Frontal cortex (tissue), 4 donors: ENCODE measurements around the gene HPF1. TPM values are rescaled to one million over a fixed set of nuclear protein-coding genes. Genes with fewer than 3 reads are reported as not detected.
"Not testable (repeated sequence)": the region's sequence is repeated elsewhere in the genome, so short reads cannot be mapped to it uniquely, and the experiment has no call there.

Experiments
- DNase-seq, 2 donors: peaks; one replicate each; pipeline ENCODE4 v3.0.0; 2012; ENCODE audit warnings: low spot score in 2 of 2
- FAIRE-seq: peaks from 2 replicates; lab custom pipeline; 2012; peaks lifted over from hg19 to GRCh38; lab: Jason Lieb, UNC
- total RNA-seq: library from RNA; depleted of rRNA; stranded (reverse); fragments of >200 nt; gene quantifications from one replicate; pipeline ENCODE4 v1.2.3, GENCODE V29; 2014
- donor health status: control.
- donor health status: control.
- donor health status: control.

Gene HPF1
- total RNA-seq, 1 donor from 2014 or later, result 33.8 TPM

DNA sequence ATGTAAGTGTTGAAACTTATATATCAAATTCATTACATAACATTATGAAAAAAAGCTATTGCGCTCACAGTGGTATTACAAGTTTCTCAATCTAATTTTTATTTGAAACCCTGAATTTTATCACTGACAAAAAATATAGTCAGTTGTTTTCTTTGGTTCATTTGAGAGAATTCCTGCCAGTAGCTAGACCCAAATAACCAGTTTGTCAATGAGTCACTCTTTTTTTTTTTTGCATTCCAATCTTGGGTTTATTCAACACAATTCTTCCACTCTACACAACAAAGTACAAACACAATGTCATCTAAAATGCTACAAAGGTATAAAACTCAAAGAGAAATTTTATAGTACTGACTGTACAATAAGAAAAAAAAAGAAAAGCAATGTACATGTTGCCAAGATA lies 13.1 kb downstream of the HPF1 start:
- FAIRE-seq (no peak), DNase-seq (no peak)

DNA sequence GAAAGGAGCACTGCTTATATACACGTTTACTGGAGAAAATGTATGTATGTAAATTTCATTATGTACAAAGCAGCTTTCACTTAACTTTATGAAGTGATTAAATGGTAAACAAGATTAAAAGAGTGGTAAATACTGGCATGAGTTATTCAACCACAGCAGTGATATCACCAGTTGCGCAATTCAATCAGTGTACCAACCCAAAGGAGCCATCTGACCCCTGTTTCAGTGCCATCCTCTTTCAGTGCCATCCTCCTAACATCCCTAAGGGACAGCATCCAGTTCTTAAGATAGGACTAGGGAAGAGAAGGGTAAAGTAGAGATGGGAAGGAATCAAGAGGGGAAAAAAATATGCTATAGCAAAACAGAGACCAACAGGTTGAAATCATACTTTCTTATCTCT lies 16.2 kb downstream of the HPF1 start:
- no peak for FAIRE-seq
- no peak for DNase-seq

DNA sequence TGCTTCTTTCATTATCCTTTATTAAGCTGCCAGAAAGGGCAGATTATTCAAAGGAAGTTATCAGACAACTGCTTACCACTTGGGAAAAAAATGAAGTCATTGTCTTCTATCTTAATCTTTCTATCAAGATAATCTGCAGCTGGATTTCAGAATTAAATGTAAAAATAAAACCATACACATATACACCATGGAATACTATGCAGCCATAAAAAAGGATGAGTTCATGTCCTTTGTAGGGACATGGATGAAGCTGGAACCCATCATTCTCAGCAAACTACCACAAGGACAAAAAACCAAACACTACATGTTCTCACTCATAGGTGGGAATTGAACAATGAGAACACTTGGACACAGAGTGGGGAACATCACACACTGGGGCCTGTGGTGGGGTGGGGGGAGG lies 19.1 kb downstream of the HPF1 start:
- not testable (repeated sequence) for DNase-seq, FAIRE-seq

- DNase-seq (no peak), FAIRE-seq (no peak)
Measured at GRCh38 chr4:169730564-169730963, 27.2 kb downstream of the HPF1 start.

- DNase-seq, result no peak
- no peak for FAIRE-seq
Measured at GRCh38 chr4:169727616-169728015, 30.1 kb downstream of the HPF1 start.

GRCh38 chr4:169724260-169724659 lies 33.5 kb downstream of the HPF1 start:
- no peak for FAIRE-seq
- DNase-seq, result no peak

DNA sequence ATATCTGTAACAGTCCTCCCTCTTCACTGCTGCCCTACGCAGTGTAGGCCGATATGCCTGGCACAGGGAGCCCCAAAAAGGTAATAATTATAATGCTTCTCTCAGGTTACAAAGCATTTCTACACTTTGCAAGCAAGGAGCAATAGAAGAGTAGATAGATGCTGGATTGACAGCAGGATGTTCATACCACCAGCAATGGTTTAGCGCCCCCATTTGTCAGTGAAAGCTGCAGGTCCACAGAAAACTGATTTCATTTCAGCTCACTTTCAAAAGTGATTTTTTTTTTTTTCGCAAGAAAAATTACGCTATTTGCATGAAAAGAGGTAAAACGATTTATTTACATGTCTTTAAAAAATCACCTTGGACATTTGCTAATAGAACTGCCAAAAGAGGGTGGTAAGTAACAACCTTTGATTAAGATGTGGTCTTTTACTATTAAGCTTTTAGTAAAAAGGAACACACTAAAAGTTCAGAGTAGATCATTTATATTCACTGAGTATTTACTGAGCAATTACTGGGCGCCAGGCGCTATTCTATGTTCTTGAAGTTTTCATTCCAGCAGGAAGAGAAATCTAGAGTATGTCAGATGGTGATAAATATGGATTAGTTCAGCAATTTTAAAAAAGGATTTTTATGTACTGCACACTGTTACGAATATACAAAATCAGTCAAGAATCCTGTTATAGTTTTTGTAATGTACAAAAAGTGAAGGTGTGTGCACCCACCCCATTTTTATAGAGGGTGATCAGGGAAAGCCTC lies 34.4 kb downstream of the HPF1 start:
- DNase-seq (peak in 1 of 2 donors; percentile 3), FAIRE-seq (no peak)

GRCh38 chr4:169720529-169720928 lies 37.2 kb downstream of the HPF1 start:
- DNase-seq, result no peak
- no peak for FAIRE-seq

GRCh38 chr4:169716677-169717076 lies 41.1 kb downstream of the HPF1 start:
- no peak for DNase-seq
- FAIRE-seq, result no peak

DNA sequence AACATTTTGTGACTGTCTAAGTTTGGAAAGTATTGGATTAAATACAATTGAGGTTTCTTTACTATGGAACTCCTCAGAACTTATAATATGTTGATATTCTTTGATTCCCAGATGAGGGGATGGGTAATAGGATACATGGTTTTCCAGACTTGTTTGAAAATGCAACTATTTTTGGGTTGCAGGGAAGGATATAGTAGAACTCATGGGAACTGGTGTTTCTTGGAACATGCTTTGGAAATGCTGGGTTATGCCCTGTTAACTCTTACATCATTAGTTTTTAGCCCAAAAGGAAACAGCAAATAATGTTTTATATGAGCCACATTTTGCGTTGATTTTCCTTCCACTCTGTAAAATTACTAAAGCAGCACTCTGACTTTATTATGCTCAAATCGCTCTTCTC lies 41.9 kb downstream of the HPF1 start:
- no peak for DNase-seq
- FAIRE-seq, result no peak

DNA sequence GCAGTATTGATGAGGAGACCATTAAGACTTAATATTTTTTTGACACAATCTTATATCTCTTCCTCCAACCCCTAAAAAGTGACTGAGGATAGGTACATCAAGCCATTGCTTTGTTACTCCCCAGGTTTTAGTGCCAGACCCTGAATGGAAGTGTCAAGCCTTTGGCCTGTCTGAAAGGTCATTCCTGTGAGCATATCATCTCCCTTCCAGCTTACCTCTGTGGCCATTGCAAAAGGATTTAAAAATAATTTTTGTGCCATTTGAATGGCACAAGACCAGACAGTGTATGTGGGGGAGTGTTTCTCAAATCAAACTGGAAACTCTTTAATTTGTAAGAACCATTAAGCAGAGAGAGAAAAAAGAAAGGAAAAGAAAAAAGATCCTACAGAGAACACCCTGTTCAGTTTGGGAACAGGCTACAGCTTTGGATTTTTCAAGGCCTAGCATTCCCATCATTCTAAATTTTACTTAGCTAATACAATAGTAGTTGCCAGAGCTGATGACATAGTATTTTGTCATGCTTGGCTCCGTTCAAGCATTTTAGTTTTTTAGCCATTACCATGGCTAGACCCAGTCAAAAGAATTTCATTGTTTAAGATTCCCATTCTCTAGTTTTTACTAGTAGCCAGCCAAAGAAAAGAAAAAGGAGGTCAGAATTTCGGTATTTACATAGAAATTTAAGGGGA lies 49.6 kb downstream of the HPF1 start:
- no peak for FAIRE-seq
- DNase-seq, result no peak

- FAIRE-seq, result no peak
Measured at GRCh38 chr4:169698331-169698730, 59.4 kb downstream of the HPF1 start.

GRCh38 chr4:169690787-169691186 lies 67.0 kb downstream of the HPF1 start:
- DNase-seq, result no peak

More at GRCh38 chr4:169698331-169698730, 59.4 kb downstream of the HPF1 start:
- no peak for DNase-seq

DNA sequence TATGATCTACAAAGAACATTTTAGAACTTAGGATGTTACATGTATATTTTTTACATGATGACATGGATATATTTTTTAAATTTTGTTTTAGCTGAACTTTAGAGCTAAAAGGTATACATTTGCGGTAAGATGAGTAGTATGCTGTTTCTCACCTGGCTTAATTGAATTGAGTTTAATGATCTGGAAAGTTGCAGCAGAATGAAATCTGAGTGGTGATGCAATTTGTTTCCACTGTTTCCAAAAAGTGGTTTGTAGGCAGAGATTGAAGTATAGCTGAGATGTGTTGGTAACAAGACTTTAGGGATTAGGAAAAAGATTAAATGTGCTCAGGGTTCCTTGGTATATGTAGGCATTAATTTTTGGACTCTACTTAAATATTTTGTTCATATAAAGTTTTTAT lies 68.1 kb downstream of the HPF1 start:
- FAIRE-seq (no peak), DNase-seq (no peak)

More at GRCh38 chr4:169690787-169691186, 67.0 kb downstream of the HPF1 start:
- no peak for FAIRE-seq

DNA sequence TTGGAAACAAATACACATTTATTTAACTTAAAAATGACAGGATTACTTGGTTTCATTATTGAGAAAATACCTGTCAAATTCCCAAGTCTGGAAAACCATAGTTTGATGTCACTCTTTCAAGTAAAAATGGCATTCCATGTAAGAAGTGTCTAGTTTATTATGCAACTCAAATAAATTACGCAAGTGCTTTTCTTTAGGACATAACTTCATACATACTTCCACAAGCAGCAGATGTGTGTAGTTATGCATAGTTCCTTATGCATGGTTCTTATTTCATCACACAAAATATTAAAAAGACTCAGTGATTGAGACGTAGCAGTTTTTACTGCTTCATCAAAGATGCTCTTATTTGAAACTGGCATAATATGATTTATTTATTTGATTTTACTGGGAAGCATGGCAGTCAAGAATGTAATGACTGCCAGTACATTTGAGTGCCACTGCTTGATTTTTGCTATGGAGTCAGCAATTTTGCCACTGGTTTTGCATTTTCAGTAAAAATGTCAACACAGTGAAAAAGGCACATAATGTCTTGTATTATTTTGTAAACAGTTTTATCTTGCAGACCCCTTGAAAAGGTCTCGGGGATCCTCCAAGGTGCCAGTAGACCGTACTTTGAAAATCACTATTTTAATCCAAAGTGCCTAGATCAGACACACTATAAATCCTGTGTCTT lies 75.2 kb downstream of the HPF1 start:
- no peak for DNase-seq
- FAIRE-seq, result no peak

Other genes starting within 250 kb of the HPF1 start
- 28.1 TPM for gene NEK1, start 145.4 kb downstream of the HPF1 start, total RNA-seq
- 92.9 TPM for gene CLCN3, start 137.4 kb downstream of the HPF1 start, total RNA-seq